Measurements from ENCODE around the gene BATF.

GRCh38 chr14:75479770-75480600, 42.3 kb upstream of the BATF start:
- no peak for TF ChIP-seq POLR2A (IDR thresholded peaks at IDR 0.05; ENCODE audit: low read depth, low read length)
- no peak for TF ChIP-seq TAF1 (IDR thresholded peaks at IDR 0.05; ENCODE audit: borderline replicate concordance, low read depth, low read length)
- TF ChIP-seq POLR2AphosphoS5 (IDR thresholded peaks at IDR 0.05; ENCODE audit: low read depth, low read length) = no peak
